H1 (cell line): ENCODE data around the gene CFAP100. TPM values are rescaled to one million over a fixed set of nuclear protein-coding genes. Genes with fewer than 3 reads are reported as not detected.

Experiments
- CTCF ChIA-PET: fragments of 300-600 bp; sonication (Branson Sonifier 250); formaldehyde crosslinking; loops from one replicate; lab custom pipeline; 2021; ENCODE audit not compliant: partially characterized antibody; lab: Charles Lee
- POLR2A ChIA-PET: fragments of 300-600 bp; sonication (Branson Sonifier 250); formaldehyde crosslinking; loops from one replicate; lab custom pipeline; 2021; ENCODE audit warnings: inconsistent platforms; ENCODE audit not compliant: partially characterized antibody; lab: Charles Lee
- DNase-seq, 2 experiments: peaks; one replicate each; pipeline versions ENCODE4 v3.0.0 to v3.0.0-alpha.2; 2010 to 2022; ENCODE audit warnings: low spot score in 2 of 2, low read depth in 1 of 2, mixed read lengths in 1 of 2
- FAIRE-seq: peaks from 2 replicates; lab custom pipeline; 2011; peaks lifted over from hg19 to GRCh38; lab: Jason Lieb, UNC
- H2AFZ ChIP-seq: 2 replicates; pipeline ENCODE4 v1.8.1; 2012; ENCODE audit warnings: low read length, inconsistent platforms
- H2AK5ac ChIP-seq: 2 replicates; pipeline ENCODE4 v1.6.1; 2013; ENCODE audit warnings: low read depth, low read length
- H2BK120ac ChIP-seq: replicated peaks from 2 replicates; pipeline ENCODE3; 2013; ENCODE audit warnings: low read depth, low read length, inconsistent platforms
- H2BK12ac ChIP-seq: 2 replicates; pipeline ENCODE4 v1.6.1; 2013; ENCODE audit warnings: low read depth, low read length
- H2BK15ac ChIP-seq: 2 replicates; pipeline ENCODE4 v1.6.1; 2013; ENCODE audit warnings: low read length
- H2BK20ac ChIP-seq: 2 replicates; pipeline ENCODE4 v1.6.1; 2013; ENCODE audit warnings: low read length
- H2BK5ac ChIP-seq: 2 replicates; pipeline ENCODE4 v1.6.1; 2013; ENCODE audit warnings: low read depth, low read length
- H3K14ac ChIP-seq: 2 replicates; pipeline ENCODE4 v1.6.1; 2013; ENCODE audit warnings: inconsistent platforms; ENCODE audit not compliant: insufficient read length
- H3K18ac ChIP-seq: 2 replicates; pipeline ENCODE4 v1.6.1; 2013; ENCODE audit warnings: low read length; ENCODE audit errors: extremely low read depth
- H3K23ac ChIP-seq: 2 replicates; pipeline ENCODE4 v1.6.1; 2013; ENCODE audit warnings: inconsistent platforms; ENCODE audit not compliant: insufficient read length
- H3K23me2 ChIP-seq: 2 replicates; pipeline ENCODE4 v1.6.1; 2013; ENCODE audit warnings: low read depth, low read length
- H3K27ac ChIP-seq: 2 replicates; pipeline ENCODE4 v1.6.1; 2011; ENCODE audit warnings: low read depth, low read length, inconsistent platforms
- H3K27me3 ChIP-seq, 4 experiments: replicated peaks in 1 of 4; 1 replicate in 1 of 4; 2 replicates in 3 of 4; pipeline versions ENCODE4 v1.6.1 to v1.8.1; 2011 to 2013; ENCODE audit warnings: low read length in 3 of 4, mild to moderate bottlenecking in 3 of 4, inconsistent platforms in 2 of 4, mixed read lengths in 2 of 4, moderate library complexity in 1 of 4; ENCODE audit not compliant: control insufficient read depth in 3 of 4, insufficient read depth in 3 of 4; ENCODE audit errors: extremely low read depth in 1 of 4
- H3K36me3 ChIP-seq, 4 experiments: 2 replicates each; pipeline versions ENCODE4 v1.6.1 to v1.8.1; 2011 to 2013; ENCODE audit warnings: mild to moderate bottlenecking in 4 of 4, low read length in 3 of 4, moderate library complexity in 2 of 4, control low read depth in 1 of 4, inconsistent platforms in 1 of 4; ENCODE audit not compliant: insufficient read depth in 4 of 4, control insufficient read depth in 2 of 4
- H3K4ac ChIP-seq: replicated peaks from 2 replicates; pipeline ENCODE3; 2013; ENCODE audit warnings: low read length, low read depth, mixed read lengths, inconsistent platforms; ENCODE audit not compliant: insufficient read length
- H3K4me1 ChIP-seq, 4 experiments: replicated peaks in 1 of 4; 1 replicate in 1 of 4; 2 replicates in 3 of 4; pipeline versions ENCODE4 v1.6.1 to v1.8.1; 2011 to 2013; ENCODE audit warnings: low read length in 3 of 4, inconsistent platforms in 2 of 4, mixed read lengths in 1 of 4; ENCODE audit not compliant: insufficient read depth in 4 of 4, control insufficient read depth in 3 of 4
- H3K4me2 ChIP-seq, 2 experiments: 2 replicates each; pipeline versions ENCODE4 v1.6.1 to v1.8.1; 2011 to 2013; ENCODE audit warnings: low read depth in 2 of 2, low read length in 2 of 2, control low read depth in 1 of 2, inconsistent platforms in 1 of 2, mild to moderate bottlenecking in 1 of 2; ENCODE audit not compliant: insufficient read depth in 1 of 2
- H3K4me3 ChIP-seq, 4 experiments: fragments of 200-600, 300-600 bp in 1 of 4; sonication (generic), shearing (Covaris generic), sonication (Bioruptor Twin) in 1 of 4; 2 replicates each; pipeline versions ENCODE4 v1.5.1 to v1.8.1; 2011 to 2016; ENCODE audit warnings: low read length in 4 of 4, low read depth in 3 of 4, control low read depth in 2 of 4, inconsistent platforms in 2 of 4, mild to moderate bottlenecking in 2 of 4, mixed read lengths in 1 of 4, moderate library complexity in 1 of 4; ENCODE audit not compliant: insufficient read depth in 2 of 4; ENCODE audit errors: extremely low read depth in 1 of 4
- H3K56ac ChIP-seq: replicated peaks from 2 replicates; pipeline ENCODE3; 2013; ENCODE audit warnings: low read depth, mild to moderate bottlenecking, mixed read lengths, low read length, inconsistent platforms; ENCODE audit not compliant: insufficient read length
- H3K79me1 ChIP-seq: 2 replicates; pipeline ENCODE4 v1.6.1; 2013; ENCODE audit warnings: low read depth, low read length, control low read depth
- H3K79me2 ChIP-seq, 2 experiments: 2 replicates each; pipeline versions ENCODE4 v1.6.1 to v1.8.1; 2012 to 2013; ENCODE audit warnings: low read length in 2 of 2, mild to moderate bottlenecking in 2 of 2, inconsistent platforms in 1 of 2; ENCODE audit not compliant: insufficient read depth in 2 of 2, control insufficient read depth in 1 of 2
- H3K9ac ChIP-seq, 4 experiments: replicated peaks in 1 of 4; 1 replicate in 1 of 4; 2 replicates in 3 of 4; pipeline versions ENCODE4 v1.6.1 to v1.8.1; 2011 to 2013; ENCODE audit warnings: low read depth in 3 of 4, low read length in 3 of 4, control low read depth in 2 of 4, mild to moderate bottlenecking in 2 of 4, moderate library complexity in 2 of 4, inconsistent platforms in 1 of 4; ENCODE audit errors: extremely low read depth in 1 of 4
- H3K9me3 ChIP-seq, 2 experiments: 2 replicates each; pipeline versions ENCODE4 v1.6.1 to v1.8.1; 2012 to 2013; ENCODE audit warnings: mild to moderate bottlenecking in 2 of 2, moderate library complexity in 2 of 2, control low read depth in 1 of 2, inconsistent platforms in 1 of 2, low read depth in 1 of 2, low read length in 1 of 2, mixed read lengths in 1 of 2; ENCODE audit not compliant: insufficient read depth in 2 of 2
- H4K20me1 ChIP-seq, 2 experiments: replicated peaks in 1 of 2; 2 replicates each; pipeline versions ENCODE3 to v1.8.1; 2011 to 2013; ENCODE audit warnings: inconsistent platforms in 2 of 2, low read length in 2 of 2, mild to moderate bottlenecking in 1 of 2; ENCODE audit not compliant: insufficient read depth in 2 of 2, control insufficient read depth in 1 of 2
- H4K5ac ChIP-seq: 2 replicates; pipeline ENCODE4 v1.6.1; 2013; ENCODE audit warnings: low read length, low read depth, mixed read lengths, inconsistent platforms; ENCODE audit not compliant: insufficient read length
- H4K8ac ChIP-seq: 2 replicates; pipeline ENCODE4 v1.8.0; 2013; ENCODE audit warnings: mild to moderate bottlenecking, moderate library complexity, low read length, inconsistent platforms; ENCODE audit not compliant: insufficient read depth; ENCODE audit errors: extremely low read depth
- H4K91ac ChIP-seq: replicated peaks from 2 replicates; pipeline ENCODE3; 2013; ENCODE audit warnings: low read length, mixed read lengths, inconsistent platforms; ENCODE audit not compliant: insufficient read length
- CTBP2 ChIP-seq: IDR thresholded peaks from 2 replicates; pipeline ENCODE4 v1.7.0; 2011; ENCODE audit warnings: borderline replicate concordance, mild to moderate bottlenecking, moderate library complexity, mixed read lengths, low read length; ENCODE audit not compliant: insufficient read depth, insufficient read length
- EZH2 ChIP-seq: fragments of 200-600 bp; sonication (generic); IDR thresholded peaks from 2 replicates; pipeline ENCODE4 v1.7.1; 2012; ENCODE audit warnings: low read depth, mild to moderate bottlenecking, moderate library complexity, low read length, inconsistent platforms; ENCODE audit not compliant: severe bottlenecking
- MAFK ChIP-seq: IDR thresholded peaks from 2 replicates; pipeline ENCODE4 v1.6.1; 2012; ENCODE audit warnings: low read depth, mild to moderate bottlenecking, improper control_type of control experiment, low read length
- POU5F1 ChIP-seq: IDR thresholded peaks from 2 replicates; pipeline ENCODE4 v1.6.1; 2011; ENCODE audit warnings: low read depth, mild to moderate bottlenecking, low read length, moderate library complexity
- RFX5 ChIP-seq: IDR thresholded peaks from 2 replicates; pipeline ENCODE4 v1.6.1; 2011; ENCODE audit warnings: low read depth, low read length, improper control_type of control experiment, borderline replicate concordance
- SUZ12 ChIP-seq: fragments of 200-600 bp; sonication (generic); IDR thresholded peaks from 2 replicates; pipeline ENCODE4 v1.6.1; 2012; ENCODE audit warnings: mild to moderate bottlenecking, inconsistent platforms, low read length, moderate library complexity, mixed read lengths
- TAF7 ChIP-seq: optimal IDR thresholded peaks from 2 replicates; pipeline ENCODE3; 2011; ENCODE audit warnings: low read depth, mild to moderate bottlenecking, inconsistent platforms, low read length, moderate library complexity, borderline replicate concordance
- TBP ChIP-seq: IDR thresholded peaks from 2 replicates; pipeline ENCODE4 v1.6.1; 2011; ENCODE audit warnings: low read depth, low read length, improper control_type of control experiment
- YY1 ChIP-seq: IDR thresholded peaks from 2 replicates; pipeline ENCODE4 v1.6.1; 2011; ENCODE audit warnings: low read depth, mild to moderate bottlenecking, low read length
- WGBS, 2 experiments: shearing (Covaris generic) in 1 of 2; methylation state at CpG; one replicate each; pipeline versions ENCODE4 v1.1.6 to v1.1.7; 2013 to 2015; ENCODE audit warnings: low lambda C conversion rate in 2 of 2, mixed read lengths in 2 of 2, inconsistent platforms in 1 of 2, low coverage in 1 of 2, missing lambda C conversion rate in 1 of 2; ENCODE audit not compliant: insufficient replicate concordance in 2 of 2, insufficient coverage in 1 of 2, insufficient read length in 1 of 2; ENCODE audit errors: extremely low coverage in 1 of 2, missing lambda C conversion rate in 1 of 2; 5-methylcytosine and 5-hydroxymethylcytosine counted together
- polyA plus RNA-seq, 7 experiments: library from polyadenylated mRNA; depleted of rRNA in 3 of 7; stranded (reverse) in 5 of 7; unstranded in 2 of 7; fragments of >200 nt in 5 of 7; fragments of 200-250 nt in 2 of 7; gene quantifications; 1 replicate in 5 of 7; 2 replicates in 1 of 7; 4 replicates in 1 of 7; pipeline versions ENCODE4 v1.2.1 to v1.2.3, GENCODE V29; 2011 to 2013; ENCODE audit warnings: missing spikeins in 2 of 7, mixed read lengths in 2 of 7
- total RNA-seq: library from RNA; stranded (reverse); fragmentation: NEBNext Ultra II Directional; extraction: Animal tissue kit (Norgen Biotek cat#: 25700); gene quantifications from 2 replicates; pipeline ENCODE4 v1.2.1, GENCODE V29; 2021
- TF ChIP-seq, protein P1 (sequence below): IDR thresholded peaks from 2 replicates; pipeline ENCODE4 v1.6.1; 2012; ENCODE audit warnings: low read length, inconsistent platforms
- TF ChIP-seq, protein P2 (sequence below): IDR thresholded peaks from 2 replicates; pipeline ENCODE4 v1.6.1; 2011; ENCODE audit warnings: low read length, improper control_type of control experiment

Gene CFAP100
- total and polyA plus RNA-seq, 2 of the 8 experiments (the other 6 are each of a cell fraction or from before 2014, with no cell fraction given), result 0.17 TPM; not detected in 1

DNA sequence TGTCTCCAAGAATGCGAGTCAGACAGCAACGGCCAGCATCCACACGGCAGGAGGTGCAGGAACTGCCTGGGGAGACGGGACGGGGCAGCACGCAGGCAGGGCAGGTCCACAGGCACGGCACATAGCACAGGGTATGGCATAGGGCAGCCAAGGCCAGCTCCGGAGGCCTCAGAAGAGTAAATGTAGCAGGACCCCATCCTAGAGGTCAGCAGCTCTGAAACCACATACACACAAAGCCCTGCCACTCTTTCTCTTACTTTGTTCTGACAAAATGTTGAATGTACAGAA is 54.1 kb downstream of the CFAP100 start:
- Histone ChIP-seq H3K4me1 (peaks cover 0 to 7% (median 0%) of the 10 kb centered on the region in 4 experiments; a peak in 3 of 7 replicates), H2BK15ac (no peak overlapping the region), H4K91ac (no peak overlapping the region), H2BK12ac (no peak overlapping the region), H3K9ac (no peak overlapping the region), H4K8ac (no peak overlapping the region), H3K27me3 (no peaks in the 10 kb centered on the region), H4K20me1 (peaks cover 3 to 6% of the 10 kb centered on the region in 2 experiments), H3K56ac (no peak overlapping the region), H3K9me3 (no peaks in the 10 kb centered on the region), H3K18ac (no peak overlapping the region), H3K27ac (no peak overlapping the region), H2BK5ac (no peak overlapping the region; the same call in 1 of the 2 replicates), H3K4me2 (no peak overlapping the region), H3K79me2 (no peaks in the 10 kb centered on the region; a peak in 1 of 4 replicates), H2BK120ac (no peak overlapping the region), H3K36me3 (peaks cover 0 to 12% (median 5%) of the 10 kb centered on the region in 4 experiments; a peak in 6 of 8 replicates), H2AFZ (no peak overlapping the region), H2BK20ac (no peak overlapping the region), H3K79me1 (peaks cover 3% of the 10 kb centered on the region; the same call in 1 of the 2 replicates), H3K23me2 (0 out of 2 replicates have a peak, but pooled peaks cover 2% of the 10 kb centered on the region), H3K4ac (no peak overlapping the region), H4K5ac (no peak overlapping the region), H3K4me3 (no peak overlapping the region), H3K14ac (no peak overlapping the region), H3K23ac (no peak overlapping the region), H2AK5ac (no peak overlapping the region)
- 89% methylated on average over 8 of the region's 8 CpGs; no CpG with 5 or more reads in 1 of the 2 experiments for WGBS, 2 experiments
- no peak for FAIRE-seq
- CTCF ChIA-PET, result interaction anchor here (1.5 kb wide), 1 partner anchor 10 kb away, joined by 5 read pairs; no protein-coding TSS in a partner anchor
- no peak for DNase-seq
- POLR2A ChIA-PET, result interaction anchor here (1.1 to 2.0 kb wide), 2 partner anchors 10 to 24 kb away, joined by 3 to 7 read pairs; no protein-coding TSS in a partner anchor
- TF ChIP-seq, protein P1, sequence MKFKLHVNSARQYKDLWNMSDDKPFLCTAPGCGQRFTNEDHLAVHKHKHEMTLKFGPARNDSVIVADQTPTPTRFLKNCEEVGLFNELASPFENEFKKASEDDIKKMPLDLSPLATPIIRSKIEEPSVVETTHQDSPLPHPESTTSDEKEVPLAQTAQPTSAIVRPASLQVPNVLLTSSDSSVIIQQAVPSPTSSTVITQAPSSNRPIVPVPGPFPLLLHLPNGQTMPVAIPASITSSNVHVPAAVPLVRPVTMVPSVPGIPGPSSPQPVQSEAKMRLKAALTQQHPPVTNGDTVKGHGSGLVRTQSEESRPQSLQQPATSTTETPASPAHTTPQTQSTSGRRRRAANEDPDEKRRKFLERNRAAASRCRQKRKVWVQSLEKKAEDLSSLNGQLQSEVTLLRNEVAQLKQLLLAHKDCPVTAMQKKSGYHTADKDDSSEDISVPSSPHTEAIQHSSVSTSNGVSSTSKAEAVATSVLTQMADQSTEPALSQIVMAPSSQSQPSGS, result no peak
- no peak for TF ChIP-seq SUZ12
- TF ChIP-seq, protein P2, sequence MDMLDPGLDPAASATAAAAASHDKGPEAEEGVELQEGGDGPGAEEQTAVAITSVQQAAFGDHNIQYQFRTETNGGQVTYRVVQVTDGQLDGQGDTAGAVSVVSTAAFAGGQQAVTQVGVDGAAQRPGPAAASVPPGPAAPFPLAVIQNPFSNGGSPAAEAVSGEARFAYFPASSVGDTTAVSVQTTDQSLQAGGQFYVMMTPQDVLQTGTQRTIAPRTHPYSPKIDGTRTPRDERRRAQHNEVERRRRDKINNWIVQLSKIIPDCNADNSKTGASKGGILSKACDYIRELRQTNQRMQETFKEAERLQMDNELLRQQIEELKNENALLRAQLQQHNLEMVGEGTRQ, result no peak
- no peak for TF ChIP-seq EZH2
- TF ChIP-seq TBP, result no peak
- no peak for TF ChIP-seq TAF7
- no peak for TF ChIP-seq POU5F1
- no peak for TF ChIP-seq MAFK
- no peak for TF ChIP-seq CTBP2
- TF ChIP-seq RFX5, result no peak
- TF ChIP-seq YY1, result no peak
